Spleen (tissue), 11 donors: ENCODE measurements around the gene CLMN. TPM values are rescaled to one million over a fixed set of nuclear protein-coding genes. Genes with fewer than 3 reads are reported as not detected.

Source experiments
- DNase-seq: peaks from one replicate; pipeline ENCODE4 v3.0.0-alpha.2; 2020
- H3K27ac ChIP-seq, 8 donors: fragments of 200-600 bp; sonication (generic) in 7 of 8; 1 replicate in 4 of 8; 2 replicates in 4 of 8; pipeline versions ENCODE4 v1.5.0 to v1.8.0; 2016 to 2021; ENCODE audit warnings: inconsistent platforms in 4 of 8, mild to moderate bottlenecking in 4 of 8, moderate library complexity in 1 of 8
- H3K27me3 ChIP-seq, 7 donors: fragments of 200-600 bp; sonication (generic) in 6 of 7; replicated peaks in 1 of 7; 1 replicate in 4 of 7; 2 replicates in 3 of 7; pipeline versions ENCODE4 v1.5.0 to v1.8.0; 2016 to 2021; ENCODE audit warnings: inconsistent platforms in 3 of 7, mild to moderate bottlenecking in 1 of 7
- H3K36me3 ChIP-seq, 6 donors: fragments of 200-600 bp; sonication (generic) in 5 of 6; 1 replicate in 4 of 6; 2 replicates in 2 of 6; pipeline versions ENCODE4 v1.5.0 to v1.8.0; 2016 to 2021; ENCODE audit warnings: inconsistent platforms in 2 of 6
- H3K4me1 ChIP-seq, 6 donors: fragments of 200-600 bp; sonication (generic) in 5 of 6; 1 replicate in 3 of 6; 2 replicates in 3 of 6; pipeline versions ENCODE4 v1.5.0 to v1.8.0; 2016 to 2021; ENCODE audit warnings: inconsistent platforms in 3 of 6
- H3K4me3 ChIP-seq, 8 donors: fragments of 200-600 bp; sonication (generic) in 7 of 8; 1 replicate in 4 of 8; 2 replicates in 4 of 8; pipeline versions ENCODE4 v1.5.0 to v1.8.0; 2016 to 2021; ENCODE audit warnings: inconsistent platforms in 4 of 8, mild to moderate bottlenecking in 4 of 8, moderate library complexity in 2 of 8
- H3K9me3 ChIP-seq, 8 donors: fragments of 200-600 bp; sonication (generic) in 7 of 8; 1 replicate in 4 of 8; 2 replicates in 4 of 8; pipeline versions ENCODE4 v1.5.0 to v1.8.0; 2016 to 2021; ENCODE audit warnings: inconsistent platforms in 4 of 8
- CTCF ChIP-seq, 11 experiments: fragments of 200-600 bp in 7 of 11; fragments of 450-650 bp in 4 of 11; sonication (generic) in 4 of 11; IDR thresholded peaks in 8 of 11; conservative IDR thresholded peaks in 3 of 11; 1 replicate in 7 of 11; 2 replicates in 4 of 11; pipeline versions ENCODE4 v1.4.0 to v1.8.0; 2016 to 2021; ENCODE audit warnings: antibody characterized with exemption in 11 of 11, inconsistent platforms in 4 of 11, mild to moderate bottlenecking in 1 of 11
- POLR2A ChIP-seq, 3 donors: fragments of 450-650 bp; IDR thresholded peaks; one replicate each; pipeline ENCODE4 v1.5.1; 2017; ENCODE audit warnings: antibody characterized with exemption in 3 of 3, mild to moderate bottlenecking in 1 of 3
- POLR2AphosphoS5 ChIP-seq, 3 donors: sonication (generic); formaldehyde crosslinking; IDR thresholded peaks; one replicate each; pipeline ENCODE4 v1.5.1; 2017; ENCODE audit warnings: antibody characterized with exemption in 3 of 3
- WGBS, 5 donors: extraction: QIAGEN DNeasy Blood & Tissue Kit in 3 of 5; methylation state at CpG; one replicate each; pipeline versions ENCODE4 v1.1.5 to v1.1.7; 2013 to 2018; 5-methylcytosine and 5-hydroxymethylcytosine counted together
- intact Hi-C: fragments of 100-400 bp; cut with DNase I; formaldehyde crosslinking; loops from one replicate; pipeline ENCODE4 v1.15.0; 2023; ENCODE audit warnings: low total_unique reads
- polyA plus RNA-seq, 3 donors: library from polyadenylated mRNA; stranded (reverse); fragments of 200-250 nt; gene quantifications; one replicate each; pipeline ENCODE4 v1.2.1, GENCODE V29; 2013
- total RNA-seq, 7 donors: library from RNA; depleted of rRNA in 3 of 7; stranded (reverse); fragments of >200 nt in 3 of 7; fragmentation: NEBNext Ultra II Directional in 4 of 7; extraction: Animal tissue kit (Norgen Biotek cat#: 25700) in 4 of 7; gene quantifications; one replicate each; pipeline versions ENCODE4 v1.1.0 to v1.2.1, GENCODE V29; 2016 to 2021
- donor health status: healthy with polysubstance abuse.
- donor health status: DM: no; HTN: no; CAD: no; lungs with moderate emphysema.
- donor health status: DM: no; HTN: no; CAD: no.
- donor health status: Bipolar disorder and iron deficiency.
- donor health status: healthy.
- donor health status: DM: no; HTN: no; CAD: no.
- donor health status: DM: yes; HTN: yes; CAD: no.

Gene CLMN
- total and polyA plus RNA-seq, 10 donors: 2.7 to 21.4 (median 14.8) TPM

- intact Hi-C loops: no loop called here
- TF ChIP-seq POLR2A (IDR thresholded peaks at IDR 0.05) (no peak), POLR2AphosphoS5 (IDR thresholded peaks at IDR 0.05) (peak in 1 of 3 donors; percentile 47)
- no peak overlapping the region for H3K4me3 ChIP-seq
- H3K4me1 ChIP-seq: peaks cover 0 to 24% (median 13%) of the 10 kb centered on the region in 6 donors
- H3K36me3 ChIP-seq: no peaks in the 10 kb centered on the region
- peaks cover 0 to 10% (median 0%) of the 10 kb centered on the region in 8 donors for H3K9me3 ChIP-seq
- DNase-seq: no peak
- peak overlapping the region in 1 of 8 donors; percentile 8 for H3K27ac ChIP-seq
- 48 to 57% (median 57%) methylated on average over 6 of the region's 6 CpGs for WGBS, 5 donors
- peaks cover 0 to 20% (median 0%) of the 10 kb centered on the region in 7 donors for H3K27me3 ChIP-seq
Measured at GRCh38 chr14:95291859-95292542, 27.7 kb downstream of the CLMN start.

GRCh38 chr14:95290871-95291431, 28.8 kb downstream of the CLMN start:
- H3K4me3 ChIP-seq: no peak overlapping the region
- DNase-seq: no peak
- H3K9me3 ChIP-seq: peaks cover 0 to 5% (median 0%) of the 10 kb centered on the region in 8 donors
- 36 to 51% (median 41%) methylated on average over 10 to 17 of the region's 17 CpGs for WGBS, 5 donors
- H3K27me3 ChIP-seq: peaks cover 0 to 20% (median 0%) of the 10 kb centered on the region in 7 donors
- no peaks in the 10 kb centered on the region for H3K36me3 ChIP-seq
- TF ChIP-seq CTCF (IDR thresholded peaks at IDR 0.05 in 8 of 11, conservative IDR thresholded peaks at IDR 0.05 in 3 of 11) (no peak), POLR2A (IDR thresholded peaks at IDR 0.05) (no peak), POLR2AphosphoS5 (IDR thresholded peaks at IDR 0.05) (no peak)
- peak overlapping the region in 1 of 8 donors; percentile 8 for H3K27ac ChIP-seq
- peaks cover 0 to 28% (median 13%) of the 10 kb centered on the region in 6 donors for H3K4me1 ChIP-seq
- intact Hi-C loops: no loop called here

- intact Hi-C loops: no loop called here
- Histone ChIP-seq H3K36me3 (no peaks in the 10 kb centered on the region), H3K27me3 (peaks cover 0 to 20% (median 0%) of the 10 kb centered on the region in 7 donors), H3K4me1 (peaks cover 0 to 28% (median 13%) of the 10 kb centered on the region in 6 donors), H3K27ac (no peak overlapping the region), H3K4me3 (no peak overlapping the region), H3K9me3 (no peaks in the 10 kb centered on the region)
- WGBS, 5 donors: 83 to 90% (median 88%) methylated on average over 5 of the region's 5 CpGs
- DNase-seq: no peak
- TF ChIP-seq POLR2AphosphoS5 (IDR thresholded peaks at IDR 0.05): no peak
- TF ChIP-seq CTCF (IDR thresholded peaks at IDR 0.05 in 8 of 11, conservative IDR thresholded peaks at IDR 0.05 in 3 of 11): no peak
- TF ChIP-seq POLR2A (IDR thresholded peaks at IDR 0.05): no peak
Measured at GRCh38 chr14:95290021-95290420, 29.7 kb downstream of the CLMN start.

GRCh38 chr14:95289323-95290010, 30.2 kb downstream of the CLMN start:
- H3K27me3 ChIP-seq: peaks cover 0 to 15% (median 0%) of the 10 kb centered on the region in 7 donors
- no peak for TF ChIP-seq POLR2A (IDR thresholded peaks at IDR 0.05)
- no peak for TF ChIP-seq POLR2AphosphoS5 (IDR thresholded peaks at IDR 0.05)
- no peak for TF ChIP-seq CTCF (IDR thresholded peaks at IDR 0.05 in 8 of 11, conservative IDR thresholded peaks at IDR 0.05 in 3 of 11)
- no peaks in the 10 kb centered on the region for H3K9me3 ChIP-seq
- intact Hi-C loops: no loop called here
- H3K4me3 ChIP-seq: no peak overlapping the region
- peaks cover 0 to 28% (median 13%) of the 10 kb centered on the region in 6 donors for H3K4me1 ChIP-seq
- 75 to 89% (median 86%) methylated on average over 6 of the region's 6 CpGs for WGBS, 5 donors
- no peaks in the 10 kb centered on the region for H3K36me3 ChIP-seq
- DNase-seq: no peak
- no peak overlapping the region for H3K27ac ChIP-seq
